ENCODE measurements around the gene TSC22D2.

DNA sequence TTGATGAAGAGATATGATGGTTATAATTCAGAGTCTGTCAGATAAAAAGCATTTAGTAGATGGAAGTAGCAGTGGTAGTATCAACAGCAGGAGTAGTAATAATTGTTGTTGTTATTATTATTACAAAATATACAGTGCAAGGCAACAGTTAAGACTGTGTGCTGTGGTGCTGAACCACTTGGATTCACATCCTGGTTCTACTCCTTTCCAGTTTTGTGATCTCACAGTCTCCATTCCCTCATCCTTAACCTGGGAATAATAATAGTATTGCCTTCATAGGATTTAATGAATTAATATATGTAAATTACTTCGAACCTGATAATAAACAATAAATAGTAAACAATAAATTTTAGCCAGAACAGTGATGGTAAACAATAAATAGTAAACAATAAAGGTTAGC is 37.1 kb upstream of the TSC22D2 start:
- TF ChIP-seq, protein P1, sequence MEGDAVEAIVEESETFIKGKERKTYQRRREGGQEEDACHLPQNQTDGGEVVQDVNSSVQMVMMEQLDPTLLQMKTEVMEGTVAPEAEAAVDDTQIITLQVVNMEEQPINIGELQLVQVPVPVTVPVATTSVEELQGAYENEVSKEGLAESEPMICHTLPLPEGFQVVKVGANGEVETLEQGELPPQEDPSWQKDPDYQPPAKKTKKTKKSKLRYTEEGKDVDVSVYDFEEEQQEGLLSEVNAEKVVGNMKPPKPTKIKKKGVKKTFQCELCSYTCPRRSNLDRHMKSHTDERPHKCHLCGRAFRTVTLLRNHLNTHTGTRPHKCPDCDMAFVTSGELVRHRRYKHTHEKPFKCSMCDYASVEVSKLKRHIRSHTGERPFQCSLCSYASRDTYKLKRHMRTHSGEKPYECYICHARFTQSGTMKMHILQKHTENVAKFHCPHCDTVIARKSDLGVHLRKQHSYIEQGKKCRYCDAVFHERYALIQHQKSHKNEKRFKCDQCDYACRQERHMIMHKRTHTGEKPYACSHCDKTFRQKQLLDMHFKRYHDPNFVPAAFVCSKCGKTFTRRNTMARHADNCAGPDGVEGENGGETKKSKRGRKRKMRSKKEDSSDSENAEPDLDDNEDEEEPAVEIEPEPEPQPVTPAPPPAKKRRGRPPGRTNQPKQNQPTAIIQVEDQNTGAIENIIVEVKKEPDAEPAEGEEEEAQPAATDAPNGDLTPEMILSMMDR (IDR thresholded peaks at IDR 0.05; ENCODE audit: insufficient read depth, low read depth, low read length), result no peak
- TF ChIP-seq EZH2 (IDR thresholded peaks at IDR 0.05; ENCODE audit: insufficient read depth, low read length), result no peak
